Pancreas (tissue), 10 donors: Measurements from ENCODE around the gene GNPTAB. TPM values are rescaled to one million over a fixed set of nuclear protein-coding genes. Genes with fewer than 3 reads are reported as not detected.

Experiments used
- ATAC-seq, 4 donors: fragments of 200-7000 bp; cut with Tn5 transposase; one replicate each; pipeline versions ENCODE4 v1.8.0 to v1.9.1; 2020; ENCODE audit warnings: mild to moderate bottlenecking in 4 of 4, moderate library complexity in 4 of 4
- DNase-seq, 6 donors: peaks; one replicate each; pipeline ENCODE4 v3.0.0-alpha.2; 2020
- FAIRE-seq: peaks from 2 replicates; lab custom pipeline; 2012; peaks lifted over from hg19 to GRCh38; lab: Jason Lieb, UNC
- H3K27ac ChIP-seq, 4 donors: fragments of 200-600 bp; sonication (generic); 1 replicate in 3 of 4; 2 replicates in 1 of 4; pipeline versions ENCODE4 v1.5.0 to v1.8.0; 2020
- H3K27me3 ChIP-seq, 4 donors: fragments of 200-600 bp; one replicate each; pipeline ENCODE4 v1.8.0; 2021
- H3K36me3 ChIP-seq, 3 donors: fragments of 200-600 bp; sonication (generic) in 1 of 3; one replicate each; pipeline versions ENCODE4 v1.5.0 to v1.8.0; 2020 to 2021
- H3K4me1 ChIP-seq, 3 donors: fragments of 200-600 bp; one replicate each; pipeline ENCODE4 v1.8.0; 2021
- H3K4me3 ChIP-seq, 4 donors: fragments of 200-600 bp; sonication (generic) in 2 of 4; one replicate each; pipeline versions ENCODE4 v1.5.0 to v1.8.0; 2020 to 2021
- H3K9me3 ChIP-seq, 4 donors: fragments of 200-600 bp; one replicate each; pipeline ENCODE4 v1.8.0; 2021
- CTCF ChIP-seq, 4 donors: fragments of 200-600 bp; sonication (generic) in 3 of 4; IDR thresholded peaks; one replicate each; pipeline versions ENCODE4 v1.5.0 to v1.8.0; 2021; ENCODE audit warnings: antibody characterized with exemption in 4 of 4
- WGBS, 2 donors: extraction: QIAGEN DNeasy Blood & Tissue Kit; methylation state at CpG; one replicate each; pipeline ENCODE4 v1.1.7; 2013; 5-methylcytosine and 5-hydroxymethylcytosine counted together
- intact Hi-C, 3 donors: fragments of 100-400 bp; cut with DNase I; formaldehyde crosslinking; loops; one replicate each; pipeline versions ENCODE4 v1.11.1 to v1.14.2; 2022
- polyA plus RNA-seq, 2 donors: library from polyadenylated mRNA; stranded (reverse); fragments of 200-250 nt; gene quantifications; one replicate each; pipeline ENCODE4 v1.2.3, GENCODE V29; 2013
- total RNA-seq, 6 donors: library from RNA; stranded (reverse); fragmentation: NEBNext Ultra II Directional in 4 of 6; extraction: Animal tissue kit (Norgen Biotek cat#: 25700) in 4 of 6; gene quantifications; one replicate each; pipeline versions ENCODE4 v1.2.1 to v1.2.4, GENCODE V29; 2021 to 2023
- donor health status: healthy with polysubstance abuse.
- donor health status: DM: no; HTN: no; CAD: no; lungs with moderate emphysema.
- donor health status: DM: no; HTN: no; CAD: no.
- donor health status: control.
- donor health status: control.
- donor health status: Bipolar disorder and iron deficiency.
- donor health status: DM: yes; HTN: yes; CAD: no.
- donor health status: DM: no; HTN: no; CAD: no.
- donor health status: DM: no; HTN: no; CAD: no.
- donor health status: DM: yes; HTN: yes; CAD: no.

The GNPTAB gene
- total and polyA plus RNA-seq, 8 donors = 5.4 to 27.7 (median 12.2) TPM

GRCh38 chr12:101806265-101806664 lies 24.5 kb downstream of the GNPTAB start:
- no peaks in the 10 kb centered on the region for H3K36me3 ChIP-seq
- WGBS, 2 donors = 93% methylated on average over 1 of the region's 1 CpG
- DNase-seq = no peak
- H3K27me3 ChIP-seq = no peaks in the 10 kb centered on the region
- FAIRE-seq = no peak
- peaks cover 0 to 12% (median 0%) of the 10 kb centered on the region in 3 donors for H3K4me1 ChIP-seq
- H3K9me3 ChIP-seq = no peaks in the 10 kb centered on the region
- intact Hi-C loops = no loop called here
- TF ChIP-seq CTCF (IDR thresholded peaks at IDR 0.05) = no peak
- no peak overlapping the region for H3K4me3 ChIP-seq
- no peak overlapping the region for H3K27ac ChIP-seq
- no peak for ATAC-seq

GRCh38 chr12:101804409-101804808 lies 26.4 kb downstream of the GNPTAB start:
- no peak for TF ChIP-seq CTCF (IDR thresholded peaks at IDR 0.05)
- Histone ChIP-seq H3K4me3 (no peak overlapping the region), H3K36me3 (no peaks in the 10 kb centered on the region), H3K27ac (no peak overlapping the region), H3K9me3 (no peaks in the 10 kb centered on the region), H3K4me1 (no peaks in the 10 kb centered on the region), H3K27me3 (no peaks in the 10 kb centered on the region)
- WGBS, 2 donors = 80 to 82% methylated on average over 3 of the region's 3 CpGs
- intact Hi-C loops = no loop called here
- FAIRE-seq (no peak), DNase-seq (no peak), ATAC-seq (no peak)

GRCh38 chr12:101803978-101804377 lies 26.8 kb downstream of the GNPTAB start:
- Histone ChIP-seq H3K9me3 (no peaks in the 10 kb centered on the region), H3K27me3 (no peaks in the 10 kb centered on the region), H3K4me1 (no peaks in the 10 kb centered on the region), H3K27ac (no peak overlapping the region), H3K36me3 (no peaks in the 10 kb centered on the region), H3K4me3 (no peak overlapping the region)
- WGBS, 2 donors = 95 to 98% methylated on average over 5 of the region's 5 CpGs
- no peak for DNase-seq
- intact Hi-C loops = no loop called here
- FAIRE-seq = no peak
- ATAC-seq = no peak
- TF ChIP-seq CTCF (IDR thresholded peaks at IDR 0.05) = no peak

- H3K27me3 ChIP-seq = no peaks in the 10 kb centered on the region
- intact Hi-C loops = no loop called here
- FAIRE-seq (no peak), DNase-seq (no peak), ATAC-seq (no peak)
- H3K4me1 ChIP-seq = no peaks in the 10 kb centered on the region
- no peak overlapping the region for H3K27ac ChIP-seq
- no peaks in the 10 kb centered on the region for H3K9me3 ChIP-seq
- H3K36me3 ChIP-seq = no peaks in the 10 kb centered on the region
- H3K4me3 ChIP-seq = no peak overlapping the region
- 96 to 100% methylated on average over 2 of the region's 2 CpGs for WGBS, 2 donors
- TF ChIP-seq CTCF (IDR thresholded peaks at IDR 0.05) = no peak
Observed at GRCh38 chr12:101802486-101802885, 28.3 kb downstream of the GNPTAB start.

GRCh38 chr12:101799774-101800173 lies 31.0 kb downstream of the GNPTAB start:
- FAIRE-seq (no peak), ATAC-seq (no peak), DNase-seq (no peak)
- TF ChIP-seq CTCF (IDR thresholded peaks at IDR 0.05) = no peak
- no peak overlapping the region for H3K27ac ChIP-seq
- 89% methylated on average over 3 of the region's 3 CpGs for WGBS, 2 donors
- H3K36me3 ChIP-seq = no peaks in the 10 kb centered on the region
- intact Hi-C loops = no loop called here
- no peaks in the 10 kb centered on the region for H3K9me3 ChIP-seq
- H3K4me1 ChIP-seq = no peaks in the 10 kb centered on the region
- no peaks in the 10 kb centered on the region for H3K27me3 ChIP-seq
- no peak overlapping the region for H3K4me3 ChIP-seq
